Transverse colon (tissue), 4 donors: ENCODE measurements around the gene TRIM8. TPM values are rescaled to one million over a fixed set of nuclear protein-coding genes. Genes with fewer than 3 reads are reported as not detected.
A peak's percentile ranks its signal among the peaks of the same experiment; 100 is the strongest.

ENCODE experiments used
- DNase-seq: peaks from one replicate; pipeline ENCODE4 v3.0.0-alpha.2; 2019
- H3K27ac ChIP-seq, 4 donors: fragments of 200-600 bp; sonication (generic); 2 replicates each; pipeline ENCODE4 v1.5.1; 2016 to 2018; ENCODE audit warnings: inconsistent platforms in 4 of 4
- H3K27me3 ChIP-seq: fragments of 200-600 bp; sonication (generic); 2 replicates; pipeline ENCODE4 v1.5.1; 2017; ENCODE audit warnings: inconsistent platforms
- H3K36me3 ChIP-seq, 4 donors: fragments of 200-600 bp; sonication (generic); 2 replicates each; pipeline ENCODE4 v1.5.1; 2017 to 2019; ENCODE audit warnings: inconsistent platforms in 4 of 4
- H3K4me1 ChIP-seq, 4 donors: fragments of 200-600 bp; sonication (generic); 2 replicates each; pipeline ENCODE4 v1.5.1; 2017 to 2020; ENCODE audit warnings: inconsistent platforms in 4 of 4
- H3K4me3 ChIP-seq, 4 donors: fragments of 200-600 bp; sonication (generic); 1 replicate in 1 of 4; 2 replicates in 3 of 4; pipeline versions ENCODE4 v1.5.1 to v1.6.1; 2017 to 2019; ENCODE audit warnings: inconsistent platforms in 4 of 4
- H3K9me3 ChIP-seq, 2 donors: fragments of 200-600 bp; sonication (generic); 2 replicates each; pipeline ENCODE4 v1.5.1; 2017 to 2019; ENCODE audit warnings: inconsistent platforms in 2 of 2
- EP300 ChIP-seq: sonication (generic); formaldehyde crosslinking; IDR thresholded peaks from one replicate; pipeline ENCODE4 v1.6.1; 2017; ENCODE audit warnings: antibody characterized with exemption, low read depth
- POLR2A ChIP-seq: fragments of 450-650 bp; IDR thresholded peaks from one replicate; pipeline ENCODE4 v1.6.1; 2016; ENCODE audit warnings: antibody characterized with exemption, mild to moderate bottlenecking, moderate library complexity
- POLR2AphosphoS5 ChIP-seq, 3 donors: sonication (generic); formaldehyde crosslinking; IDR thresholded peaks; one replicate each; pipeline ENCODE4 v1.6.1; 2016; ENCODE audit warnings: antibody characterized with exemption in 3 of 3
- WGBS, 2 donors: methylation state at CpG; one replicate each; pipeline ENCODE4 v1.1.5; 2018; ENCODE audit warnings: low coverage in 1 of 2; 5-methylcytosine and 5-hydroxymethylcytosine counted together
- in situ Hi-C, 4 donors: fragments of 200-750 bp; cut with MboI; loops; one replicate each; pipeline versions ENCODE4 v1.15.0 to v1.15.1; 2017; ENCODE audit warnings: low sequenced_read_pairs in 3 of 4, low pct_ligation_motif_present in 1 of 4, low pct_unique_long_range_greater_than_20kb in 1 of 4
- intact Hi-C: fragments of 100-400 bp; cut with DNase I; formaldehyde crosslinking; loops from one replicate; pipeline ENCODE4 v1.15.1; 2023; ENCODE audit warnings: low total_unique reads
- total RNA-seq, 4 donors: library from RNA; depleted of rRNA; stranded (reverse); fragments of >200 nt; gene quantifications; one replicate each; pipeline ENCODE4 v1.1.0, GENCODE V29; 2016
- TF ChIP-seq, protein P1 (sequence below), 5 experiments: fragments of 200-600 bp in 3 of 5; fragments of 450-650 bp in 2 of 5; sonication (generic) in 3 of 5; IDR thresholded peaks; 1 replicate in 2 of 5; 2 replicates in 3 of 5; pipeline ENCODE4 v1.5.1; 2016 to 2017; ENCODE audit warnings: antibody characterized with exemption in 5 of 5, inconsistent platforms in 3 of 5, mild to moderate bottlenecking in 2 of 5, moderate library complexity in 1 of 5

Gene TRIM8
- total RNA-seq, 4 donors from 2014 or later: 59.1 to 108 (median 66.8) TPM

DNA sequence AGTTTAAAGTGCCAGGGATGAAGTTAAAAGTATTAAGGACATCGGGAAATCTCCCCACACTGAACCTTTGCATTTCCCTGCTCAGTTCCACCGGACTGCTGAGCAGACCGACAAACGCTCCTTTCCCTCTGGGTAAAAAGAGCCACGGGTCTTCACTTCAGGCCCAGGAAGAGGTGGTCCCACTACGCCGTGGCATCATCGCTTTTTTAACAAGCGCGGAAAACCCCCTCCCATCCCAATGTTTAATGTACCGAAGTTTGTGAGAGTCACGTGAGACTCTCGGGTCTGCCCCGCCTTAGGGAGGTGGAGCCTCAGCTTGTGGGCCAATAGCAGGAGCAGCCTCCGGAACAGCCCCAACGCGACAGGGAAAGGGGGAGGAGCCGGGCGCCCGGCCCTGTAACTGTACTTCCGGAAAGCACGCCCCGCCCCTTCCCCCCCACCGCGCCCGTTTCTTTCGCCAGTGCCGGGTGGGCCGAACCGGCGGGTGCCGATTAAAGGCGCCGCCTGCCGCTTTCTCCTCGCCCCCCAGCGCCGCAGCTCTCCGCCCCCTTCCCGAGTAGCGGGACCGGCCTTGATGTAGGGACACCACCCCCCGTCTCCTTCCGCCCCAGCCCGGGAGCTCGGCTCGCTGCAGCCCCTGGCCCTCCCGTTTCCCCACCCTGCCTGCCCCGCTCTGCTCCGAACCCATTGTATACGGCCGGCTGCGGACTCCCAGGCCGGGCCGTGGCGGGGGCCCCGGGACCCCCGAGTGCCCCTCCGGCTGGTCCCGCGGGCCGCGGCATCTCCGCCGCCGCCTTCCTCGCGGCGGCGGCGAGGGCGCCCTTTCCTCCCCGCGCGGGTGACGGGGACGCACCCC lies 2.2 kb upstream of the TRIM8 start:
- Histone ChIP-seq H3K4me1 (peaks cover 5 to 18% (median 18%) of the 10 kb centered on the region in 4 donors), H3K9me3 (no peaks in the 10 kb centered on the region), H3K27me3 (no peaks in the 10 kb centered on the region), H3K4me3 (peak overlapping the region; percentile 89 to 99 (median 94)), H3K36me3 (no peaks in the 10 kb centered on the region), H3K27ac (peak overlapping the region; percentile 96 to 100 (median 100))
- in situ Hi-C loops (no loop called here), intact Hi-C loops (no loop called here)
- DNase-seq: peak; percentile 99
- WGBS, 2 donors: 0 to 1% methylated on average over 1 to 31 of the region's 77 CpGs
- TF ChIP-seq, protein P1, sequence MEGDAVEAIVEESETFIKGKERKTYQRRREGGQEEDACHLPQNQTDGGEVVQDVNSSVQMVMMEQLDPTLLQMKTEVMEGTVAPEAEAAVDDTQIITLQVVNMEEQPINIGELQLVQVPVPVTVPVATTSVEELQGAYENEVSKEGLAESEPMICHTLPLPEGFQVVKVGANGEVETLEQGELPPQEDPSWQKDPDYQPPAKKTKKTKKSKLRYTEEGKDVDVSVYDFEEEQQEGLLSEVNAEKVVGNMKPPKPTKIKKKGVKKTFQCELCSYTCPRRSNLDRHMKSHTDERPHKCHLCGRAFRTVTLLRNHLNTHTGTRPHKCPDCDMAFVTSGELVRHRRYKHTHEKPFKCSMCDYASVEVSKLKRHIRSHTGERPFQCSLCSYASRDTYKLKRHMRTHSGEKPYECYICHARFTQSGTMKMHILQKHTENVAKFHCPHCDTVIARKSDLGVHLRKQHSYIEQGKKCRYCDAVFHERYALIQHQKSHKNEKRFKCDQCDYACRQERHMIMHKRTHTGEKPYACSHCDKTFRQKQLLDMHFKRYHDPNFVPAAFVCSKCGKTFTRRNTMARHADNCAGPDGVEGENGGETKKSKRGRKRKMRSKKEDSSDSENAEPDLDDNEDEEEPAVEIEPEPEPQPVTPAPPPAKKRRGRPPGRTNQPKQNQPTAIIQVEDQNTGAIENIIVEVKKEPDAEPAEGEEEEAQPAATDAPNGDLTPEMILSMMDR (IDR thresholded peaks at IDR 0.05): no peak
- TF ChIP-seq EP300 (peak; percentile 9), POLR2A (peak; percentile 92), POLR2AphosphoS5 (IDR thresholded peaks at IDR 0.05) (peak; percentile 80 to 93 (median 91))

DNA sequence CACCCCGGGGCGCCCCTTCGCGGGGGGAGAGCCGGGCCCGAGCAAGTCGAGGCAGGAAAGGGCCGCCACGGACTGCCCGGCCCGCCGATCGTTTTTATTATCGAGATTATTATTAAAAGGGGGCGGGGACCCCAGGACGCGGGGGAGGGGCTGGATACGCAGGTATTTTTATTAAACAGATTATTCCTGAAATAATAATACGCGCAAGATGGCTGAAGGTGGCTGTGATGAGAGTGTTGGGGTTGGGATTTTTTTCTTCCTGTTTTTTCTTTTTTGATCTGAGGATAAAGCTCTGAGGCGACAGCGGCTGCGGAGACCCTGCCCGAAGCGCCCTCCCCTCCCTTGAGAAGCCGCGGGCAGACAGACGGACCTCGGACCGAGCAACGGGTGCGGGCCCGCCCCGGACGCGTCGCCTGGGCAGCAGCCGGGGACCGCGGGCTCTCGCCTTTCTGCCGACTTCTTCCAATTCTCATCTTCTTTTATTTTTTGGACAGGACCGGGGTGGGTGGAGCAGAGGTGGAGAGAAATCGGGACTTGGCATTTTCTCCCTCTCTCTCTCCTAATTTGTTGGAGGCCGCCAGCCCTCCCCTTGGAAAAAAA lies 1.4 kb upstream of the TRIM8 start:
- 0% methylated on average over 13 to 43 of the region's 45 CpGs for WGBS, 2 donors
- TF ChIP-seq EP300: no peak
- peak; percentile 70 for TF ChIP-seq POLR2A
- peak in 2 of 3 donors; percentile 61 to 72 for TF ChIP-seq POLR2AphosphoS5 (IDR thresholded peaks at IDR 0.05)
- TF ChIP-seq, protein P1 (IDR thresholded peaks at IDR 0.05): no peak

DNA sequence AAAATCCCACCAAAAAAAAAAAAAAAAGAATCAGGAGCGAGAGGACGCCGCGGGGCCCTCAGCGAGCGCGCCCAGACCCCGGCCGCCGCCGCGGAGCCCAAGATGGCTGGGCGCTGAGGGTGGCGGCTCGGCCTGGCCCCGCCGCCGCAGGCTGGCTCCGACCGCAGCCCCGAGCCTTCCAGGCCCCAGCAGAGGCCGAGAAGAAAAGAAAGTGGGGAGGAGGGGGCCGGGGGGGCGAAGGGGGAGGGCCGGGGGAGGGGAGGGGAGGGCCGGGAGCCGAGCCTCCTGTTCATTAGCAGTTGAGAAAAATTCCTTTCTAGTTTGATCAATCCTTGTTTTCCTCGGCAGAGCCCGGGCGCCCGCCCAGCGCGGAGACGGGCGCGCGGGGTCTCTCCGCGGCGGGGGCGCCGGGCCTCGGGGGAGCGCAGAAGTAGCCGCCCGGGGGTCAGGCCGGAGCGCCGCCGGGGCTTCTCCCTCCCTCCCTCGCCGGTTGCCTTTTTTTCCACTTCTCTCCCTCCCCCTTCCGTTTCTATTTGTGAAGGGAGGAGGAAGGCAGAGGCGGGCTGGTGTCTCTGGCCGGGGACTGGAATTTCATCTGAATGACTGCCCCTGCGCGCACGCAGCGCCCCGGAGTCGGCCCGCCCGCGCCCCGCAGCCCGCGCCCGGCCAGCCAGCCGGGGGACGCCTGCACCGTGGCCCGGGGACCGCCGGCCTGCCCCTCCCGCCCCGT lies 778 bp upstream of the TRIM8 start:
- TF ChIP-seq EP300 (no peak), POLR2AphosphoS5 (IDR thresholded peaks at IDR 0.05) (peak in 1 of 3 donors; percentile 27)
- Histone ChIP-seq H3K27ac (peak overlapping the region; percentile 96 to 100 (median 100)), H3K4me3 (peak overlapping the region; percentile 89 to 99 (median 94)), H3K36me3 (no peaks in the 10 kb centered on the region), H3K9me3 (no peaks in the 10 kb centered on the region), H3K4me1 (peaks cover 19 to 32% (median 32%) of the 10 kb centered on the region in 4 donors), H3K27me3 (no peaks in the 10 kb centered on the region)
- WGBS, 2 donors: 2% methylated on average over 66 of the region's 76 CpGs; no CpG with 5 or more reads in 1 of the 2 donors
- in situ Hi-C loops (no loop called here), intact Hi-C loops (no loop called here)
- DNase-seq: peak; percentile 67

More for the DNA sequence above, 1.4 kb upstream of the TRIM8 start:
- Histone ChIP-seq H3K27me3 (no peaks in the 10 kb centered on the region), H3K9me3 (no peaks in the 10 kb centered on the region), H3K4me3 (peak overlapping the region; percentile 89 to 99 (median 94)), H3K36me3 (no peaks in the 10 kb centered on the region), H3K27ac (peak overlapping the region; percentile 96 to 100 (median 100)), H3K4me1 (peaks cover 12 to 26% (median 25%) of the 10 kb centered on the region in 4 donors)
- intact Hi-C loops: no loop called here
- in situ Hi-C loops: no loop called here
- DNase-seq: peak; percentile 70

DNA sequence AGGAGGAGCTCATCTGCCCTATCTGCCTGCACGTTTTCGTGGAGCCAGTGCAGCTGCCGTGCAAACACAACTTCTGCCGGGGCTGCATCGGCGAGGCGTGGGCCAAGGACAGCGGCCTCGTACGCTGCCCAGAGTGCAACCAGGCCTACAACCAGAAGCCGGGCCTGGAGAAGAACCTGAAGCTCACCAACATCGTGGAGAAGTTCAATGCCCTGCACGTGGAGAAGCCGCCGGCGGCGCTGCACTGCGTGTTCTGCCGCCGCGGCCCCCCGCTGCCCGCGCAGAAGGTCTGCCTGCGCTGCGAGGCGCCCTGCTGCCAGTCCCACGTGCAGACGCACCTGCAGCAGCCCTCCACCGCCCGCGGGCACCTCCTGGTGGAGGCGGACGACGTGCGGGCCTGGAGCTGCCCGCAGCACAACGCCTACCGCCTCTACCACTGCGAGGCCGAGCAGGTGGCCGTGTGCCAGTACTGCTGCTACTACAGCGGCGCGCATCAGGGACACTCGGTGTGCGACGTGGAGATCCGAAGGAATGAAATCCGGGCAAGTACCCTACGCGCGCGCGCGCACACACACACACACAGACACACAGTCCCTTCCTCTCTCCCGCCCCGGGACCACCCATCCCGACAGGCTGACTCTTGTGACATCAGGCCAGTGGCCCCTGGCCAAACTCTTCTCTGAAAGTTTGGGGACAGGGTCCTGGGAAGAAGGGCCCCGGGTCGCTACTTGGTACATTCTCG lies 538 bp downstream of the TRIM8 start:
- H3K27me3 ChIP-seq: no peaks in the 10 kb centered on the region
- WGBS, 2 donors: 1% methylated on average over 45 of the region's 62 CpGs; no CpG with 5 or more reads in 1 of the 2 donors
- TF ChIP-seq EP300: no peak
- TF ChIP-seq POLR2A: peak; percentile 75
- TF ChIP-seq POLR2AphosphoS5 (IDR thresholded peaks at IDR 0.05): peak; percentile 59 to 88 (median 80)
- TF ChIP-seq, protein P1 (IDR thresholded peaks at IDR 0.05): peak; percentile 63 to 93 (median 71)
- H3K36me3 ChIP-seq: no peaks in the 10 kb centered on the region
- DNase-seq: peak; percentile 89
- peak overlapping the region; percentile 63 to 99 (median 92) for H3K4me3 ChIP-seq
- H3K9me3 ChIP-seq: no peaks in the 10 kb centered on the region
- peak overlapping the region; percentile 96 to 100 (median 100) for H3K27ac ChIP-seq
- peaks cover 31 to 45% (median 45%) of the 10 kb centered on the region in 4 donors for H3K4me1 ChIP-seq
- intact Hi-C loops: no loop called here
- in situ Hi-C loops: no loop called here
